ENCODE measurements around the gene KCTD4. TPM values are rescaled to one million over a fixed set of nuclear protein-coding genes. Genes with fewer than 3 reads are reported as not detected.

KCTD4 gene
- total RNA-seq, 4 donors from 2014 or later: 1.3 to 1.9 TPM; not detected in 2

DNA sequence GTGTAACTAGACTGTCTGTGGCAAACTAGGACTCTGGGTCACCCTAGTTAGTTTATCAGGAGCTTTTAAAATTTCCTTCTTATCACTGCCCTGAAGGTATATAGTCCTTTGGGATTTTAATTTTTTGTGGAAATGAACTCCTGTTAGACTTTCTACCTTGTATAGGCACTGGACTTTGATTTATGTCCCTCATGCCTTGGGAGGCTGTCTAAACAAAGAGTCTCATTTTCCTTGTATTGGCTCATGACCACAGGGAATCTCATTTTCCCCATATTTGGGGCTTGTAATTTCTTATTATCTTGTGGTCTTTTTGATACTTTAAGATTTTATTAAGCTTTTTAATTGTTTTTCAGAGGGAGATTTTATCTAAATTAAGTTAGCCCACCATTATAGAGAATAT, 21.4 kb downstream of the KCTD4 start:
- Histone ChIP-seq H3K27ac (peak overlapping the region; percentile 7 to 72 (median 58)), H3K4me3 (no peak overlapping the region), H3K4me1 (peaks cover 6 to 37% (median 21%) of the 10 kb centered on the region in 4 donors), H3K27me3 (no peaks in the 10 kb centered on the region), H3K9me3 (no peaks in the 10 kb centered on the region), H3K36me3 (no peaks in the 10 kb centered on the region)
- intact Hi-C loops (cut with DNase I; ENCODE audit: low total_unique reads): no loop called here
- DNase-seq: no peak
- TF ChIP-seq POLR2AphosphoS5 (IDR thresholded peaks at IDR 0.05): no peak
- TF ChIP-seq EP300 (IDR thresholded peaks at IDR 0.05; ENCODE audit: low read depth): no peak
- TF ChIP-seq, protein P1, sequence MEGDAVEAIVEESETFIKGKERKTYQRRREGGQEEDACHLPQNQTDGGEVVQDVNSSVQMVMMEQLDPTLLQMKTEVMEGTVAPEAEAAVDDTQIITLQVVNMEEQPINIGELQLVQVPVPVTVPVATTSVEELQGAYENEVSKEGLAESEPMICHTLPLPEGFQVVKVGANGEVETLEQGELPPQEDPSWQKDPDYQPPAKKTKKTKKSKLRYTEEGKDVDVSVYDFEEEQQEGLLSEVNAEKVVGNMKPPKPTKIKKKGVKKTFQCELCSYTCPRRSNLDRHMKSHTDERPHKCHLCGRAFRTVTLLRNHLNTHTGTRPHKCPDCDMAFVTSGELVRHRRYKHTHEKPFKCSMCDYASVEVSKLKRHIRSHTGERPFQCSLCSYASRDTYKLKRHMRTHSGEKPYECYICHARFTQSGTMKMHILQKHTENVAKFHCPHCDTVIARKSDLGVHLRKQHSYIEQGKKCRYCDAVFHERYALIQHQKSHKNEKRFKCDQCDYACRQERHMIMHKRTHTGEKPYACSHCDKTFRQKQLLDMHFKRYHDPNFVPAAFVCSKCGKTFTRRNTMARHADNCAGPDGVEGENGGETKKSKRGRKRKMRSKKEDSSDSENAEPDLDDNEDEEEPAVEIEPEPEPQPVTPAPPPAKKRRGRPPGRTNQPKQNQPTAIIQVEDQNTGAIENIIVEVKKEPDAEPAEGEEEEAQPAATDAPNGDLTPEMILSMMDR (IDR thresholded peaks at IDR 0.05): no peak
- no peak for TF ChIP-seq POLR2A (IDR thresholded peaks at IDR 0.05)
- in situ Hi-C loops (cut with MboI; ENCODE audit: low pct_ligation_motif_present in 1 of 4, low pct_unique_long_range_greater_than_20kb in 1 of 4, low sequenced_read_pairs in 3 of 4): no loop called here

DNA sequence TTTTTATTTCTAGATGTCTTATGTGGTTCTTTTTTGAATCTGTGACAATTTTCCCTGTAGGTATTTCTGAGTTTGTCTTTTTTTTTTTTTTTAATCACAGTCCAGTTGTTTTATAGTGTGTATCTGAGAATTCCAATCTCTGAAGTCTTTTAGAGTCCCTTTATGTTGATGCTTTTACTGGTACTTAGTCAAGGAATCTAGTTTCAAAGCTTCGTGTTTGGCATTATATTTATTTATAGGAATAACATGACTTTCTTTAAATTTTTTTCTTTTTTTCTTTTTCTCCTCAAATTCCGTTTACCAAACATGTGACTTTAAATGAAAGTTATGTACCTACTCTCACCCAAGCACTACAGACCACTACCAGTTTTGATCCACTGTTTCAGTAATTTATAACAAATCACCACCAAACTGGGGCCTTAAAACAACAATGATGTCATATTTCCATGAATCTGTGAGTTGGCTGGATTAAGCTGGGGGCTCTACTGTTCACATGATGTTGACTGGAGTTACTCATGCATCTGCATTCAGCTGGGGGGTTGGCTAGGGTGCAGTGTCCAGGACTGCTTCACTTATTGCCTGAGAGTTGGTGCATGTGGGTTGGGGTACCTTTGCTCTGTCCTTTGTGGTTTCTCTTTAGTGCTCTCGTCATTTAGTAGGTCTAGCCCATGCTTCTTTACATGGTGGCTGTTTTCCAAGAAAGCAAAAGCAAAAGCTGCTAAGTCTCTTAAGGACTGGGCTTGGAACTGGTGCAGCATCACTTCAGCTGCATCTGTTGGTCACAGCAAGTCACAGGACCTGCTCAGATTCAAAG, 22.3 kb downstream of the KCTD4 start:
- in situ Hi-C loops (cut with MboI; ENCODE audit: low pct_ligation_motif_present in 1 of 4, low pct_unique_long_range_greater_than_20kb in 1 of 4, low sequenced_read_pairs in 3 of 4): no loop called here
- intact Hi-C loops (cut with DNase I; ENCODE audit: low total_unique reads): no loop called here
- no peak for TF ChIP-seq POLR2AphosphoS5 (IDR thresholded peaks at IDR 0.05)
- TF ChIP-seq POLR2A (IDR thresholded peaks at IDR 0.05): no peak
- TF ChIP-seq, protein P1 (IDR thresholded peaks at IDR 0.05): no peak
- TF ChIP-seq EP300 (IDR thresholded peaks at IDR 0.05; ENCODE audit: low read depth): no peak
- peak overlapping the region; percentile 7 to 72 (median 58) for H3K27ac ChIP-seq
- H3K36me3 ChIP-seq: no peaks in the 10 kb centered on the region
- peaks cover 6 to 37% (median 21%) of the 10 kb centered on the region in 4 donors for H3K4me1 ChIP-seq
- no peaks in the 10 kb centered on the region for H3K9me3 ChIP-seq
- no peaks in the 10 kb centered on the region for H3K27me3 ChIP-seq
- no peak for DNase-seq
- no peak overlapping the region for H3K4me3 ChIP-seq
- WGBS, 2 donors (ENCODE audit: low coverage in 1 of 2): 54 to 58% methylated on average over 2 to 3 of the region's 3 CpGs

DNA sequence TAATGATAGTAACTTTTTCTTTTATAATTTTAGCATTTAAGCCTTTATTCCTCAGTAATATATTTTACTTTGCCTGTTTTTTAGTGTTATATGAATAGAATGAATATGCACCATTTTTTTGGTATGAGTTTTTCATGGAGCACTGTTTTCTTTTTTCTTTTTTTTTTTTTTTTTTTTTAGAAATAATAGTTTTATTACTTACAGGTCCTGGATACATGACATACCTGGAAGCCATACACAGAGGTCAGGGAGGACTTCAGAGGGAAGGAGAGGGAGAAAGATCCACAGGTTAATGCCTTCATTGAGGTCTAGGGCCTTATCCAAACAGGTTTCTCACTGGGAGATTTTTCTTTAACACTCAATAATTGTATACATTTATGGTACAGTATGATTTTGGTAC, 26.4 kb downstream of the KCTD4 start:
- no peak for DNase-seq
- peaks cover 6 to 24% (median 17%) of the 10 kb centered on the region in 4 donors for H3K4me1 ChIP-seq
- intact Hi-C loops (cut with DNase I; ENCODE audit: low total_unique reads) (no loop called here), in situ Hi-C loops (cut with MboI; ENCODE audit: low pct_ligation_motif_present in 1 of 4, low pct_unique_long_range_greater_than_20kb in 1 of 4, low sequenced_read_pairs in 3 of 4) (no loop called here)
- no peak overlapping the region for H3K27ac ChIP-seq
- peaks cover 0 to 4% (median 0%) of the 10 kb centered on the region in 4 donors for H3K36me3 ChIP-seq
- H3K27me3 ChIP-seq: no peaks in the 10 kb centered on the region
- TF ChIP-seq EP300 (IDR thresholded peaks at IDR 0.05; ENCODE audit: low read depth): no peak
- H3K9me3 ChIP-seq: no peaks in the 10 kb centered on the region
- H3K4me3 ChIP-seq: no peak overlapping the region

DNA sequence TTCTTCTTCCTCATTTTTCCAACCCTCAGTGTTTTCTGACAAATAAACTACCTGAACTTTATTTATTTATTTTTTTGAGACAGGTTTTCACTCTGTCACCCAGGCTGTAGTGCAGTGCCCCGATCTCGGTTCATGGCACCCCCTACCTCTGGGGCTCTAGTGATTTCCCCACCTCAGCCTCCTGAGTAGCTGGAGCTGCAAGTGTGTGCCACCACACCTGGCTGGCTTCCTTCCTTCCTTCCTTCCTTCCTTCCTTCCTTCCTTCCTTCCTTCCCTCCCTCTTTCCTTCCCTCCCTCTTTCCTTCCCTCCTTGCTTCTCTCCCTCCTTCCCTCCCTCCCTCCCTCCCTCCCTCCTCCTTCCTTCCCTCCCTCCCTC, 32.3 kb downstream of the KCTD4 start:
- Histone ChIP-seq H3K27ac (peak overlapping the region; percentile 68 to 80 (median 72)), H3K27me3 (no peaks in the 10 kb centered on the region), H3K4me1 (peaks cover 0 to 19% (median 1%) of the 10 kb centered on the region in 4 donors), H3K9me3 (no peaks in the 10 kb centered on the region), H3K36me3 (peaks cover 0 to 4% (median 0%) of the 10 kb centered on the region in 4 donors), H3K4me3 (no peak overlapping the region)
- TF ChIP-seq, protein P1 (IDR thresholded peaks at IDR 0.05): no peak
- TF ChIP-seq EP300 (IDR thresholded peaks at IDR 0.05; ENCODE audit: low read depth): no peak
- no peak for TF ChIP-seq POLR2A (IDR thresholded peaks at IDR 0.05)
- no peak for TF ChIP-seq POLR2AphosphoS5 (IDR thresholded peaks at IDR 0.05)
- 71% methylated on average over 2 of the region's 2 CpGs; no CpG with 5 or more reads in 1 of the 2 donors for whole genome bisulfite sequencing, 2 donors (ENCODE audit: low coverage in 1 of 2)
- intact Hi-C loops (cut with DNase I; ENCODE audit: low total_unique reads) (no loop called here), in situ Hi-C loops (cut with MboI; ENCODE audit: low pct_ligation_motif_present in 1 of 4, low pct_unique_long_range_greater_than_20kb in 1 of 4, low sequenced_read_pairs in 3 of 4) (no loop called here)
- DNase-seq: no peak
